Measurements from ENCODE around the gene ETV2. TPM values are rescaled to one million over a fixed set of nuclear protein-coding genes. Genes with fewer than 3 reads are reported as not detected.

The ETV2 gene
- total and polyA plus RNA-seq, 2 donors (not counting 3 experiments of a cell fraction or from before 2014, with no cell fraction given), result 1.0 to 1.5 TPM

- BruUV-seq (replicated peaks), result no TSS peak
- Histone ChIP-seq H3K27me3 (ENCODE audit: control insufficient read depth in 2 of 2, insufficient read depth in 2 of 2, low read length in 2 of 2) (peaks cover 0 to 1% of the 10 kb centered on the region in 2 experiments), H2AFZ (ENCODE audit: low read depth, low read length) (no peak within 1 kb of the TSS), H3K27ac (ENCODE audit: insufficient read depth, low read depth, low read length) (no peak within 1 kb of the TSS), H3K4me2 (ENCODE audit: insufficient read depth, low read length) (no peak within 1 kb of the TSS), H3K4me3 (replicated peaks in 1 of 3; ENCODE audit: insufficient read depth in 1 of 3, low read depth in 1 of 3, low read length in 3 of 3) (no peak within 1 kb of the TSS), H4K20me1 (replicated peaks; ENCODE audit: control insufficient read depth, extremely low read depth, insufficient read depth, low read length) (no peaks in the 10 kb centered on the region), H3K9ac (replicated peaks; ENCODE audit: extremely low read depth, insufficient read depth, low read length) (no peak within 1 kb of the TSS), H3K9me1 (replicated peaks; ENCODE audit: control insufficient read depth, extremely low read depth, insufficient read depth, low read length) (no peaks in the 10 kb centered on the region), H3K79me2 (ENCODE audit: control insufficient read depth, insufficient read depth, low read length) (no peaks in the 10 kb centered on the region), H3K9me3 (replicated peaks; ENCODE audit: control insufficient read depth, insufficient read depth, low read length) (no peaks in the 10 kb centered on the region), H3K4me1 (ENCODE audit: control insufficient read depth, extremely low read depth, insufficient read depth, low read length) (no peaks in the 10 kb centered on the region), H3K36me3 (ENCODE audit: control insufficient read depth in 2 of 2, extremely low read depth in 1 of 2, insufficient read depth in 2 of 2, low read length in 2 of 2) (peaks cover 0 to under 1% of the 10 kb centered on the region in 2 experiments)
- intact Hi-C loops (cut with micrococcal nuclease), result no loop called here
- ChIA-PET POLR2A (no interaction called here), CTCF (no interaction called here)
- dilution Hi-C loops (cut with MboI; ENCODE audit: extremely low pct_ligation_motif_present, low sequenced_read_pairs), result no loop called here
- DNase-seq (ENCODE audit: low read depth, low spot score), result no peak
- TF ChIP-seq FOS (IDR thresholded peaks at IDR 0.05; ENCODE audit: borderline replicate concordance, insufficient read depth, low read length) (no peak), CTCF (IDR thresholded peaks at IDR 0.05; ENCODE audit: extremely low read depth in 1 of 2, insufficient read depth in 1 of 2, low read depth in 1 of 2, low read length in 2 of 2) (no peak), GATA2 (IDR thresholded peaks at IDR 0.05; ENCODE audit: insufficient read depth, insufficient read length, low read depth, low read length) (no peak), JUN (IDR thresholded peaks at IDR 0.05; ENCODE audit: borderline replicate concordance, insufficient read depth, insufficient read length, low read depth) (no peak), MYC (IDR thresholded peaks at IDR 0.05; ENCODE audit: low read depth, low read length) (no peak), EZH2 (IDR thresholded peaks at IDR 0.05; ENCODE audit: borderline replicate concordance, low read depth, low read length, severe bottlenecking) (no peak), POLR2A (IDR thresholded peaks at IDR 0.05; ENCODE audit: low read depth, low read length) (no peak), POLR2AphosphoS5 (IDR thresholded peaks at IDR 0.05; ENCODE audit: insufficient read depth, low read depth, low read length) (no peak)
- TF ChIP-seq, protein P1, sequence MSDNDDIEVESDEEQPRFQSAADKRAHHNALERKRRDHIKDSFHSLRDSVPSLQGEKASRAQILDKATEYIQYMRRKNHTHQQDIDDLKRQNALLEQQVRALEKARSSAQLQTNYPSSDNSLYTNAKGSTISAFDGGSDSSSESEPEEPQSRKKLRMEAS (IDR thresholded peaks at IDR 0.05; ENCODE audit: insufficient read depth, insufficient read length), result no peak
- FAIRE-seq, result no peak
Observed at GRCh38 chr19:35666251-35666913, 24.8 kb downstream of the ETV2 start, which contains the start of gene UPK1A. Gene UPK1A, plus strand, starts transcription at chr19:35666517. Its CDS starts 296 bp downstream, at chr19:35666813.
